Heart right ventricle (tissue), 16 donors: ENCODE results near the gene ARMH3. TPM values are rescaled to one million over a fixed set of nuclear protein-coding genes. Genes with fewer than 3 reads are reported as not detected.
A peak's percentile ranks its signal among the peaks of the same experiment; 100 is the strongest.

ENCODE experiments used
- ATAC-seq, 8 donors: fragments of 200-7000 bp; cut with Tn5 transposase; one replicate each; pipeline ENCODE4 v1.9.1; 2020; ENCODE audit warnings: mild to moderate bottlenecking in 8 of 8, moderate library complexity in 8 of 8, moderate number of reproducible peaks in 1 of 8
- DNase-seq, 2 donors: peaks; one replicate each; pipeline ENCODE4 v3.0.0-alpha.2; 2020
- H3K27ac ChIP-seq, 10 donors: fragments of 200-600 bp; sonication (generic) in 2 of 10; one replicate each; pipeline versions ENCODE4 v1.5.0 to v1.8.0; 2020 to 2022; ENCODE audit warnings: mild to moderate bottlenecking in 3 of 10
- H3K27me3 ChIP-seq, 7 donors: fragments of 200-600 bp; one replicate each; pipeline ENCODE4 v1.8.0; 2021 to 2022; ENCODE audit warnings: mild to moderate bottlenecking in 2 of 7
- H3K36me3 ChIP-seq, 9 donors: fragments of 200-600 bp; sonication (generic) in 1 of 9; one replicate each; pipeline versions ENCODE4 v1.5.0 to v1.8.0; 2020 to 2022; ENCODE audit warnings: mild to moderate bottlenecking in 2 of 9
- H3K4me1 ChIP-seq, 9 donors: fragments of 200-600 bp; sonication (generic) in 1 of 9; one replicate each; pipeline versions ENCODE4 v1.5.0 to v1.8.0; 2020 to 2022; ENCODE audit warnings: mild to moderate bottlenecking in 4 of 9
- H3K4me3 ChIP-seq, 10 donors: fragments of 200-600 bp; sonication (generic) in 2 of 10; one replicate each; pipeline versions ENCODE4 v1.5.0 to v1.8.0; 2020 to 2022; ENCODE audit warnings: mild to moderate bottlenecking in 7 of 10, moderate library complexity in 2 of 10
- H3K9me3 ChIP-seq, 11 donors: fragments of 200-600 bp in 10 of 11; sonication (generic) in 2 of 11; one replicate each; pipeline versions ENCODE4 v1.5.0 to v1.8.0; 2013 to 2022; ENCODE audit warnings: mild to moderate bottlenecking in 2 of 11, control low read depth in 1 of 11, moderate library complexity in 1 of 11
- CTCF ChIP-seq, 9 donors: fragments of 200-600 bp; sonication (generic) in 2 of 9; IDR thresholded peaks; one replicate each; pipeline versions ENCODE4 v1.5.0 to v1.8.0; 2021 to 2022; ENCODE audit warnings: antibody characterized with exemption in 9 of 9, mild to moderate bottlenecking in 5 of 9, moderate library complexity in 1 of 9
- WGBS, 2 donors: extraction: QIAGEN DNeasy Blood & Tissue Kit; methylation state at CpG; one replicate each; pipeline ENCODE4 v1.1.7; 2013; ENCODE audit warnings: inconsistent platforms in 1 of 2; 5-methylcytosine and 5-hydroxymethylcytosine counted together
- intact Hi-C, 10 donors: fragments of 100-400 bp; cut with DNase I; formaldehyde crosslinking; loops; one replicate each; pipeline versions ENCODE4 v1.11.1 to v1.14.2; 2022
- polyA plus RNA-seq, 2 donors: library from polyadenylated mRNA; stranded (reverse); fragments of 200-250 nt; gene quantifications; one replicate each; pipeline ENCODE4 v1.2.3, GENCODE V29; 2013
- total RNA-seq, 10 donors: library from RNA; stranded (reverse); fragmentation: NEBNext Ultra II Directional in 3 of 10; extraction: Animal tissue kit (Norgen Biotek cat#: 25700) in 3 of 10; gene quantifications; one replicate each; pipeline versions ENCODE4 v1.2.1 to v1.2.4, GENCODE V29; 2021 to 2023
- donor health status: Arrhythmogenic right ventricular cardiomyopathy.
- donor health status: ischemic (EF 13 %, LVEDD 7.1; RV severe dilation, severe dysfunction).
- donor health status: healthy with polysubstance abuse.
- donor health status: DM: no; HTN: yes; CAD: no.
- donor health status: DM: no; HTN: no; CAD: no.
- donor health status: ischemic (EF 25% LVEDD 6.9; RV normal size, moderate dysfunction).
- donor health status: ischemic (EF 25% LVEDD 5.7; RV mildly dilated, moderate dysfunction).
- donor health status: healthy.
- donor health status: DM: yes; HTN: yes; CAD: no.
- donor health status: Ischemic cardiomyopathy.
- donor health status: ischemic (EF 35%, LVEDD 5.7; RV mildly dilated, moderate dysfunction).
- donor health status: nonischemic (EF 11% LVEDD 7.7; RV severe dilation, severe dysfunction).
- donor health status: DM: yes; HTN: yes; CAD: no.
- donor health status: PGD.
- donor health status: ischemic (EF 29% LVEDD 5.4; RV normal size, mild dysfunction).
- donor health status: nonischemic (EF 23%, LVEDD 6.1; RV moderate dilation, normal function).

ARMH3 gene
- total and polyA plus RNA-seq, 12 donors, result 24.1 to 96.8 (median 54.1) TPM

- H3K9me3 ChIP-seq, result no peaks in the 10 kb centered on the region
- TF ChIP-seq CTCF (IDR thresholded peaks at IDR 0.05), result no peak
- no peak overlapping the region for H3K4me3 ChIP-seq
- 55 to 66% methylated on average over 6 of the region's 6 CpGs for WGBS, 2 donors
- H3K4me1 ChIP-seq, result peaks cover 0 to 52% (median 13%) of the 10 kb centered on the region in 9 donors
- intact Hi-C loops, result loop anchor here in 5 of 10 donors (5.0 to 10.0 kb wide), 2 partner anchors 66 to 69 kb away; no protein-coding TSS in a partner anchor
- H3K27me3 ChIP-seq, result no peaks in the 10 kb centered on the region
- ATAC-seq (peak in 3 of 8 donors; percentile 23 to 37 (median 31)), DNase-seq (no peak)
- peak overlapping the region; percentile 62 to 94 (median 81) for H3K27ac ChIP-seq
- H3K36me3 ChIP-seq, result peaks cover 0 to 35% (median 5%) of the 10 kb centered on the region in 9 donors
These were observed 95.0 kb downstream of the ARMH3 start for GRCh38 chr10:101960879-101961395.

GRCh38 chr10:101959346-101959916 is 96.5 kb downstream of the ARMH3 start:
- Histone ChIP-seq H3K36me3 (peaks cover 0 to 50% (median 5%) of the 10 kb centered on the region in 9 donors), H3K9me3 (no peaks in the 10 kb centered on the region), H3K27me3 (no peaks in the 10 kb centered on the region), H3K27ac (peak overlapping the region in 9 of 10 donors; percentile 24 to 94 (median 78)), H3K4me1 (peaks cover 0 to 38% (median 9%) of the 10 kb centered on the region in 9 donors), H3K4me3 (no peak overlapping the region)
- TF ChIP-seq CTCF (IDR thresholded peaks at IDR 0.05), result no peak
- ATAC-seq, result peak in 1 of 8 donors; percentile 33
- DNase-seq, result no peak
- WGBS, 2 donors, result 86 to 91% methylated on average over 8 of the region's 8 CpGs
- intact Hi-C loops, result no loop called here

- peak overlapping the region in 5 of 10 donors; percentile 11 to 94 (median 86) for H3K27ac ChIP-seq
- no peak for TF ChIP-seq CTCF (IDR thresholded peaks at IDR 0.05)
- WGBS, 2 donors, result 81 to 85% methylated on average over 1 of the region's 1 CpG
- H3K4me3 ChIP-seq, result no peak overlapping the region
- no peaks in the 10 kb centered on the region for H3K27me3 ChIP-seq
- no peak for DNase-seq
- peaks cover 0 to 57% (median 5%) of the 10 kb centered on the region in 9 donors for H3K36me3 ChIP-seq
- peaks cover 0 to 38% (median 9%) of the 10 kb centered on the region in 9 donors for H3K4me1 ChIP-seq
- ATAC-seq, result no peak
- H3K9me3 ChIP-seq, result no peaks in the 10 kb centered on the region
- intact Hi-C loops, result no loop called here
These were observed 97.3 kb downstream of the ARMH3 start for GRCh38 chr10:101958691-101959090.

- Histone ChIP-seq H3K36me3 (peaks cover 0 to 70% (median 5%) of the 10 kb centered on the region in 9 donors), H3K27ac (no peak overlapping the region), H3K9me3 (no peaks in the 10 kb centered on the region), H3K27me3 (no peaks in the 10 kb centered on the region), H3K4me1 (peaks cover 0 to 32% (median 10%) of the 10 kb centered on the region in 9 donors), H3K4me3 (no peak overlapping the region)
- intact Hi-C loops, result loop anchor here in 1 of 10 donors (2.0 kb wide), 1 partner anchor 50 kb away; no protein-coding TSS in a partner anchor
- DNase-seq, result no peak
- TF ChIP-seq CTCF (IDR thresholded peaks at IDR 0.05), result no peak
- no peak for ATAC-seq
- WGBS, 2 donors, result 94% methylated on average over 1 of the region's 1 CpG
These were observed 99.1 kb downstream of the ARMH3 start for GRCh38 chr10:101956898-101957297.
